ENCODE results near the gene HOXC10.

Gene HOXC10

GRCh38 chr12:53994264-53995001 is 9.5 kb downstream of the HOXC10 start:
- H3K4me3 ChIP-seq: peak overlapping the region; percentile 81
- TF ChIP-seq FOXP2 (optimal IDR thresholded peaks at IDR 0.05; ENCODE audit: control extremely low read depth, extremely low read length, insufficient read depth) (no peak), POLR2AphosphoS5 (IDR thresholded peaks at IDR 0.05; ENCODE audit: borderline replicate concordance, low read depth, low read length) (no peak), EZH2 (IDR thresholded peaks at IDR 0.05) (no peak)
- H3K27ac ChIP-seq: peak overlapping the region; percentile 87; the same call in 1 of the 2 replicates
- H3K36me3 ChIP-seq (ENCODE audit: insufficient read depth, low read length): no peaks in the 10 kb centered on the region
- H3K9ac ChIP-seq (ENCODE audit: insufficient read length): peak overlapping the region; percentile 91
- no peak for DNase-seq (ENCODE audit: low read depth, low spot score)
- H3K9me3 ChIP-seq (ENCODE audit: low read depth, low read length): no peaks in the 10 kb centered on the region

GRCh38 chr12:53995002-53995377 is 10.0 kb downstream of the HOXC10 start:
- Histone ChIP-seq H3K4me3 (peak overlapping the region; percentile 81), H3K36me3 (ENCODE audit: insufficient read depth, low read length) (no peaks in the 10 kb centered on the region), H3K9me3 (ENCODE audit: low read depth, low read length) (no peaks in the 10 kb centered on the region), H3K27ac (peak overlapping the region; percentile 87; the same call in 1 of the 2 replicates), H3K9ac (ENCODE audit: insufficient read length) (peak overlapping the region; percentile 91)
- DNase-seq (ENCODE audit: low read depth, low spot score): no peak
- TF ChIP-seq POLR2AphosphoS5 (IDR thresholded peaks at IDR 0.05; ENCODE audit: borderline replicate concordance, low read depth, low read length) (no peak), EZH2 (IDR thresholded peaks at IDR 0.05) (no peak), FOXP2 (optimal IDR thresholded peaks at IDR 0.05; ENCODE audit: control extremely low read depth, extremely low read length, insufficient read depth) (no peak)

GRCh38 chr12:53995378-53996239 is 10.7 kb downstream of the HOXC10 start:
- Histone ChIP-seq H3K27ac (peak overlapping the region; percentile 87), H3K9me3 (ENCODE audit: low read depth, low read length) (no peaks in the 10 kb centered on the region), H3K9ac (ENCODE audit: insufficient read length) (peak overlapping the region; percentile 91), H3K4me3 (peak overlapping the region; percentile 81), H3K36me3 (ENCODE audit: insufficient read depth, low read length) (no peaks in the 10 kb centered on the region)
- TF ChIP-seq FOXP2 (optimal IDR thresholded peaks at IDR 0.05; ENCODE audit: control extremely low read depth, extremely low read length, insufficient read depth): no peak
- peak; percentile 76 for TF ChIP-seq POLR2AphosphoS5 (IDR thresholded peaks at IDR 0.05; ENCODE audit: borderline replicate concordance, low read depth, low read length)
- DNase-seq (ENCODE audit: low read depth, low spot score): no peak

DNA sequence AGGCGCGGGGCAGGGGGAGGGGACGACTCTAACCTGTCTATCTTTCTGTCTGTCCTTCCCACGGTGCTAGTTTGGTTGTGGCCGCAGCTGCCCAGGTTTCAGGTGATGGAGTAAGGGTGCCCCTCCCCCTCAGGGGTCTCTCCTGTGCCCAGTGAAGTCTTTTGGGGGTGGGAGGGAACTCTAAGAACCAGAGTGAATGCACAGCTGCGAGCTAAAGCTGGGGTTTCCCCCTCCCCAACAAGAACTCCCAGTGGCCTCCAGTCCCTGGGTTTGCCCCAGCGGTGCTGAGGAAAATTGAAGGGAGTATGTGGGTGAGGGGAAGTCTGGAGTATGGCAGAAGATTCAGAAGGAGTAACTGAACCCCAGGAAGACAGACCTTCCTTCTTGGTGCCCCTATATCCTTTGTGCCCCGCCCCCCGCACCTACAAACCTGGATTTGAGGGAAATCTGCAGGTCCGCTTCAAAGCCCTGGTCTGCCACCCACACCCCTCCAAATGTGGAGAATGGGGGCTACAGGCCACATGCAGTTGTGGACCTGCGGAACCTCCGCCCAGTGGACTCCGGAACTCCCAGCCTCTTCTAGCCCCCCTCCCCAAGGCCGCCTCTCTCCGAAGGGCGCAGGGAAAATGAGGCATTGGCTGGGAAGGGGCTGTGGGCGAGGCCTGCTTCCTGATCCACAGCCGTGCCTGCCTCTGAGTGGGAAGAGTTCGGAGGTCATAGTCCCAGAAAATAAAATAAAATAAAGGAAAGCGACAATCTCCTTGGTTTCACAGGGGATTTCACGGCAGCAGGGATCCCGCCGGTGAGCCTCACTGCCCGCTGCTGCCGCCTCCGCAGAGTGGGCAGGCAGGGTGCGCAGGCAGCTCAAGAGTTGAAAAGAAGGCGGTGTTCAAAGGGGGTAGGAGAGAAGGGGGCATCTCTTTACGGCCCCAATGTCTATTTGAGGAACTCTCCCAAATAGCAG is 11.6 kb downstream of the HOXC10 start:
- H3K36me3 ChIP-seq (ENCODE audit: insufficient read depth, low read length): no peaks in the 10 kb centered on the region
- H3K4me3 ChIP-seq: peak overlapping the region; percentile 81
- no peak for TF ChIP-seq POLR2AphosphoS5 (IDR thresholded peaks at IDR 0.05; ENCODE audit: borderline replicate concordance, low read depth, low read length)
- TF ChIP-seq EZH2 (IDR thresholded peaks at IDR 0.05): no peak
- H3K9ac ChIP-seq (ENCODE audit: insufficient read length): peak overlapping the region; percentile 91
- H3K27ac ChIP-seq: peak overlapping the region; percentile 87
- no peak for DNase-seq (ENCODE audit: low read depth, low spot score)
- no peaks in the 10 kb centered on the region for H3K9me3 ChIP-seq (ENCODE audit: low read depth, low read length)

GRCh38 chr12:53997204-53998109 is 12.5 kb downstream of the HOXC10 start:
- no peak overlapping the region for H3K9ac ChIP-seq (ENCODE audit: insufficient read length)
- no peaks in the 10 kb centered on the region for H3K36me3 ChIP-seq (ENCODE audit: insufficient read depth, low read length)
- no peak overlapping the region for H3K4me3 ChIP-seq
- no peaks in the 10 kb centered on the region for H3K9me3 ChIP-seq (ENCODE audit: low read depth, low read length)
- DNase-seq (ENCODE audit: low read depth, low spot score): no peak
- no peak overlapping the region; the same call in 1 of the 2 replicates for H3K27ac ChIP-seq
- TF ChIP-seq POLR2AphosphoS5 (IDR thresholded peaks at IDR 0.05; ENCODE audit: borderline replicate concordance, low read depth, low read length) (no peak), EZH2 (IDR thresholded peaks at IDR 0.05) (no peak), FOXP2 (optimal IDR thresholded peaks at IDR 0.05; ENCODE audit: control extremely low read depth, extremely low read length, insufficient read depth) (no peak)

- H3K4me3 ChIP-seq: peak overlapping the region; percentile 99
- H3K27ac ChIP-seq: no peak overlapping the region
- no peaks in the 10 kb centered on the region for H3K9me3 ChIP-seq (ENCODE audit: low read depth, low read length)
- TF ChIP-seq FOXP2 (optimal IDR thresholded peaks at IDR 0.05; ENCODE audit: control extremely low read depth, extremely low read length, insufficient read depth): no peak
- no peak for TF ChIP-seq POLR2AphosphoS5 (IDR thresholded peaks at IDR 0.05; ENCODE audit: borderline replicate concordance, low read depth, low read length)
- TF ChIP-seq EZH2 (IDR thresholded peaks at IDR 0.05): no peak
- no peak for DNase-seq (ENCODE audit: low read depth, low spot score)
- H3K36me3 ChIP-seq (ENCODE audit: insufficient read depth, low read length): no peaks in the 10 kb centered on the region
- H3K9ac ChIP-seq (ENCODE audit: insufficient read length): no peak overlapping the region
These were observed 13.4 kb downstream of the HOXC10 start for GRCh38 chr12:53998110-53998899.

All from SK-N-MC (cell line).